Mucosa of stomach (tissue), 1 donor: ENCODE results near the gene ARL14.
"Not testable (repeated sequence)": the region's sequence is repeated elsewhere in the genome, so short reads cannot be mapped to it uniquely, and the experiment has no call there.

Experiments used
- H3K27me3 ChIP-seq: one replicate; pipeline ENCODE4 v1.7.0; 2013; ENCODE audit warnings: mild to moderate bottlenecking, low read length; ENCODE audit not compliant: control insufficient read depth, insufficient read depth
- H3K36me3 ChIP-seq: one replicate; pipeline ENCODE4 v1.7.0; 2013; ENCODE audit warnings: low read length; ENCODE audit not compliant: control insufficient read depth, insufficient read depth
- H3K4me1 ChIP-seq: one replicate; pipeline ENCODE4 v1.7.0; 2013; ENCODE audit warnings: mild to moderate bottlenecking, low read length; ENCODE audit not compliant: control insufficient read depth, insufficient read depth
- H3K4me3 ChIP-seq: one replicate; pipeline ENCODE4 v1.7.0; 2013; ENCODE audit warnings: low read length
- H3K9ac ChIP-seq: one replicate; pipeline ENCODE4 v1.7.0; 2013; ENCODE audit warnings: mild to moderate bottlenecking, low read length, moderate library complexity
- H3K9me3 ChIP-seq: one replicate; pipeline ENCODE4 v1.7.0; 2013; ENCODE audit warnings: mild to moderate bottlenecking, low read length, moderate library complexity; ENCODE audit not compliant: control insufficient read depth
- donor health status: Pancreatic carcinoma.

The ARL14 gene

GRCh38 chr3:160702290-160702689, 25.3 kb downstream of the ARL14 start:
- Histone ChIP-seq H3K4me3 (no peak overlapping the region), H3K9me3 (no peaks in the 10 kb centered on the region), H3K27me3 (no peaks in the 10 kb centered on the region), H3K4me1 (peaks cover 15% of the 10 kb centered on the region), H3K9ac (no peak overlapping the region), H3K36me3 (no peaks in the 10 kb centered on the region)

DNA sequence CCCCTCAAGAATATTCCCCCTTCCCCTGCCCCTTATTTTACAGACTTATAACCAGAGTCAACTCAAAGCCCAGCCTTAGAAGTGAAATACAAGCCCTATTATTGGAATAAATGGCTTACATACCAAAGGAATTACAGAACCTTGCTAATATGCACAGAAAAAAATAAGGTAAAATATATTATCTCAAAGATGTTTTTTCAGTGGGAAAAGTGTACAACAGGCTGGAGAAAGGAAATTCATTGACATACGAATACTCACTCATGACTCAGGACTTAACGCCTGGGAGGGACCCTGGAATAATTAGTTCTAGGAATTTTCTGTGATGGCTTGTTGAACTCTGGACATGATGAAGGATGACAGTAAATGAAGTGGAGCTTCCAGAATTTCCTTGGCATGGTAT, 27.0 kb downstream of the ARL14 start:
- Histone ChIP-seq H3K4me1 (peaks cover 2% of the 10 kb centered on the region), H3K36me3 (no peaks in the 10 kb centered on the region), H3K4me3 (no peak overlapping the region), H3K27me3 (no peaks in the 10 kb centered on the region), H3K9me3 (no peaks in the 10 kb centered on the region), H3K9ac (no peak overlapping the region)

DNA sequence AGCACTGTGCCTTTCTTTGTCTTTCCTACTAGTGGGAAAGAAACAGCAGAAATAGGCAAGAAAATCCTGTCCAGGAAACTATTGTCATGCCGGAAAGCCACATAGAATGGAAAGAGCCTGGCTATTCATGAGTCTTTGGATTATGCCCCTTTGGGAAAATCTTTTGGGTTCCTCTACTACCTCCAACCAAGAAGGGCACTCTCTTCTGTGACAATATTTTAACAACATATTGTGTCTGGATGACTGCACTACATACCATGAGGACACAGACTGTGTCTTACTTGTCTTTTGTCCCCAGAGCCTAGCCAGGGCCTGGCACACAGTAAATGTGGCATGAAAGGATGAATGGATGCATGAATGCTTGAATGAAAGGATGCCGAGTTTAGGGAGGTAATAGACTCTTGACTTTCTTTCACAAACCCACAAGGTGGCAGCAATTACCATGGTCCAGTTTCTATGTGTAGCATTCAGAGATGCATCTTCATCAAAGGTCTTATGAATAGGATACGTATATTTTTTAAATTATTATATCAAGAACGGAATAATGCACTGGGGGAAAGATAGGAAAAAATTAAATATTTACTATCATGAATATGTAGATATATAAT, 30.3 kb downstream of the ARL14 start:
- no peak overlapping the region for H3K4me3 ChIP-seq
- no peaks in the 10 kb centered on the region for H3K4me1 ChIP-seq
- no peaks in the 10 kb centered on the region for H3K9me3 ChIP-seq
- no peak overlapping the region for H3K9ac ChIP-seq
- H3K27me3 ChIP-seq, result peaks cover 3% of the 10 kb centered on the region
- no peaks in the 10 kb centered on the region for H3K36me3 ChIP-seq

DNA sequence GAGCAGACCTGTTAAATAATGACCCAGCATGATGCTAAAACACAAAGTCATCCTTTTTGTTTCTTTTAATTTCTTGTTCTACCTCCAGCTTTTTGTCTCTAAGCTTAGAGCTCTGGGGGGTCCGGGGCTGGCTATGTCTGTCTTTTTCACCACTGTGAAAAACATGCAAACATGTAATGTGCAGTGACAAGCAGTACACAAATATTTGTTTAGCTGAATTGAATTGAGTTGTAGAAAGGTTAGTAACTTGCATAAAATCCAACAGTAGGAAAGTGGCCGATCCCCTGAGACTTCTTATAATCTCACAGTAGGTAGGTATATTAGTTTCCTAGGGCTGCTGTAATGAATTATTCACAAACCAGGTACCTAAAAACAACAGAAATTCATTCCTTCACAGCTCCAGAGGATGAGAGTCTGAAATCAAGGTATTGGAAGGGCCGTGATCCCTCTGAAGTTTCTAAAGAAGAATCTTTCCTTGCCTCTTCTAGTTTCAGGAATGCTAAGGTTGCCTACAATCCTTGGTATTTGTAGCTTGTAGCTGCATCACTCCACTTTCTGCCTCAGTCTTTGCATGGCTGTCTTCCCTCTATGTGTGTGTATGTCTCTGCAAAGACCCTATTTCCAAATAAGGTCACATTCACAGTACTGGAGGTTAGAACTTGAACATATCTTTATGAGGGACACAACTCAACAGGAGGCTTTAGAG, 32.7 kb downstream of the ARL14 start:
- Histone ChIP-seq H3K4me1 (no peaks in the 10 kb centered on the region), H3K9me3 (no peaks in the 10 kb centered on the region), H3K4me3 (no peak overlapping the region), H3K36me3 (no peaks in the 10 kb centered on the region), H3K27me3 (peaks cover 3% of the 10 kb centered on the region), H3K9ac (no peak overlapping the region)

DNA sequence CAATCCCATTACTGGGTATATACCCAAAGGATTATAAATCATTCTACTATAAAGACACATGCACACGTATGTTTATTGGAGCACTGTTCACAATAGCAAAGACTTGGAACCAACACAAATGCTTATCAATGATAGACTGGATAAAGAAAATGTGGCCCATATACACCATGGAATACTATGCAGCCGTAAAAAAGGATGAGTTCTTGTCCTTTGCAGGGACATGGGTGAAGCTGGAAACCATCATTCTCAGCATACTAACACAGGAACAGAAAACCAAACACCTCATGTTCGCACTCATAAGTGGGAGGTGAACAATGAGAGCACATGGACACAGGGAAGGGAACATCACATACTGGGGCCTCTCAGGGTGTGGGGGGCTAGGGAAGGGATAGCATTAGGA, 36.2 kb downstream of the ARL14 start:
- not testable (repeated sequence) for H3K36me3 ChIP-seq, H3K9ac ChIP-seq, H3K9me3 ChIP-seq, H3K4me1 ChIP-seq, H3K4me3 ChIP-seq, H3K27me3 ChIP-seq

- Histone ChIP-seq H3K36me3 (no peaks in the 10 kb centered on the region), H3K27me3 (no peaks in the 10 kb centered on the region), H3K9me3 (no peaks in the 10 kb centered on the region), H3K4me3 (no peak overlapping the region), H3K4me1 (no peaks in the 10 kb centered on the region), H3K9ac (no peak overlapping the region)
These were observed 42.8 kb downstream of the ARL14 start for GRCh38 chr3:160719710-160720109.

GRCh38 chr3:160720123-160720746, 43.3 kb downstream of the ARL14 start:
- Histone ChIP-seq H3K27me3 (no peaks in the 10 kb centered on the region), H3K36me3 (no peaks in the 10 kb centered on the region), H3K9me3 (no peaks in the 10 kb centered on the region), H3K4me3 (no peak overlapping the region), H3K4me1 (no peaks in the 10 kb centered on the region), H3K9ac (no peak overlapping the region)

DNA sequence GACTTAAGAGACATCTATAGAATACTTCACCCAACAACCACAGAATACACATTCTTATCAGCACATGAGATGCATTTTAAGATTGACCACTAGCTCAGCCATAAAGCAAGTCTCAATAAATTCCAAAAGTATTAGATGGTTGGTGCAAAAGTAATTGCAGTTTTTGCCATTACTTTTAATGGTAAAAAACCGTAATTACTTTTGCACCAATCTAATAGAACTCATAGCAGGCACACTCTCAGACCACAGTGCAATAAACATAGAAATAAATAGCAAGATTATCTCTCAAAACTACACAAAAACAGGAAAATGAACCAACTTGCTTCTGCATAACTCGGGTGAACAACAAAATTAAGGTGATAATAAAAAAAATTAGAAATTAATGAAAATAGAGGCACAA, 45.4 kb downstream of the ARL14 start:
- Histone ChIP-seq H3K27me3 (no peaks in the 10 kb centered on the region), H3K9ac (no peak overlapping the region), H3K9me3 (no peaks in the 10 kb centered on the region), H3K36me3 (no peaks in the 10 kb centered on the region), H3K4me1 (no peaks in the 10 kb centered on the region), H3K4me3 (no peak overlapping the region)

GRCh38 chr3:160725338-160725737, 48.4 kb downstream of the ARL14 start:
- H3K9ac ChIP-seq, result no peak overlapping the region
- no peaks in the 10 kb centered on the region for H3K27me3 ChIP-seq
- H3K4me3 ChIP-seq, result no peak overlapping the region
- no peaks in the 10 kb centered on the region for H3K36me3 ChIP-seq
- H3K9me3 ChIP-seq, result no peaks in the 10 kb centered on the region
- H3K4me1 ChIP-seq, result no peaks in the 10 kb centered on the region
